ENCODE results near the gene CEP104.

- TF ChIP-seq, protein P1, sequence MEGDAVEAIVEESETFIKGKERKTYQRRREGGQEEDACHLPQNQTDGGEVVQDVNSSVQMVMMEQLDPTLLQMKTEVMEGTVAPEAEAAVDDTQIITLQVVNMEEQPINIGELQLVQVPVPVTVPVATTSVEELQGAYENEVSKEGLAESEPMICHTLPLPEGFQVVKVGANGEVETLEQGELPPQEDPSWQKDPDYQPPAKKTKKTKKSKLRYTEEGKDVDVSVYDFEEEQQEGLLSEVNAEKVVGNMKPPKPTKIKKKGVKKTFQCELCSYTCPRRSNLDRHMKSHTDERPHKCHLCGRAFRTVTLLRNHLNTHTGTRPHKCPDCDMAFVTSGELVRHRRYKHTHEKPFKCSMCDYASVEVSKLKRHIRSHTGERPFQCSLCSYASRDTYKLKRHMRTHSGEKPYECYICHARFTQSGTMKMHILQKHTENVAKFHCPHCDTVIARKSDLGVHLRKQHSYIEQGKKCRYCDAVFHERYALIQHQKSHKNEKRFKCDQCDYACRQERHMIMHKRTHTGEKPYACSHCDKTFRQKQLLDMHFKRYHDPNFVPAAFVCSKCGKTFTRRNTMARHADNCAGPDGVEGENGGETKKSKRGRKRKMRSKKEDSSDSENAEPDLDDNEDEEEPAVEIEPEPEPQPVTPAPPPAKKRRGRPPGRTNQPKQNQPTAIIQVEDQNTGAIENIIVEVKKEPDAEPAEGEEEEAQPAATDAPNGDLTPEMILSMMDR (IDR thresholded peaks at IDR 0.05): peak in 1 of 4 donors; percentile 20
- TF ChIP-seq POLR2A (IDR thresholded peaks at IDR 0.05): no peak
Observed at GRCh38 chr1:3858231-3858981, 1.4 kb upstream of the CEP104 start.
